HL-60 (cell line): Measurements from ENCODE around the gene SHC3.
A peak's percentile ranks its signal among the peaks of the same experiment; 100 is the strongest.

Source experiments
- DNase-seq, 2 experiments: peaks; one replicate each; pipeline ENCODE4 v3.0.0-alpha.2; 2010 to 2020; ENCODE audit warnings: low read depth in 1 of 2, low spot score in 1 of 2
- H3K27ac ChIP-seq: fragments of 250-450 bp; sonication (Bioruptor Pico); replicated peaks from 2 replicates; pipeline ENCODE4 v1.5.1; 2020; ENCODE audit warnings: mild to moderate bottlenecking, moderate library complexity
- H3K27me3 ChIP-seq: fragments of 250-450 bp; sonication (Bioruptor Pico); 2 replicates; pipeline ENCODE4 v1.5.1; 2021; ENCODE audit warnings: mild to moderate bottlenecking, moderate library complexity; ENCODE audit not compliant: insufficient read depth, poor library complexity, severe bottlenecking
- H3K4me3 ChIP-seq: replicated peaks from 2 replicates; pipeline ENCODE4 v1.5.1; 2011; ENCODE audit warnings: mild to moderate bottlenecking, control low read depth, low read length; ENCODE audit not compliant: insufficient read depth
- CTCF ChIP-seq: IDR thresholded peaks from one replicate; pipeline ENCODE4 v1.5.1; 2011; ENCODE audit warnings: low read length, control low read depth, inconsistent platforms; ENCODE audit not compliant: insufficient read depth
- GABPA ChIP-seq: IDR thresholded peaks from 2 replicates; pipeline ENCODE4 v1.6.1; 2012; ENCODE audit warnings: low read depth
- POLR2AphosphoS5 ChIP-seq: IDR thresholded peaks from 2 replicates; pipeline ENCODE4 v1.6.1; 2012; ENCODE audit warnings: low read depth
- REST ChIP-seq: IDR thresholded peaks from 2 replicates; pipeline ENCODE4 v1.6.1; 2012; ENCODE audit warnings: low read depth; ENCODE audit not compliant: insufficient replicate concordance
- SPI1 ChIP-seq: IDR thresholded peaks from 2 replicates; pipeline ENCODE4 v1.6.1; 2012; ENCODE audit warnings: low read depth, mild to moderate bottlenecking, borderline replicate concordance

SHC3 gene

GRCh38 chr9:89179540-89179894 lies 899 bp upstream of the SHC3 start:
- H3K4me3 ChIP-seq: peak overlapping the region; percentile 23
- H3K27ac ChIP-seq: peak overlapping the region; percentile 39
- TF ChIP-seq REST (no peak), SPI1 (no peak), GABPA (no peak), POLR2AphosphoS5 (no peak), CTCF (no peak)
- peaks cover 30% of the 10 kb centered on the region for H3K27me3 ChIP-seq
- no peak for DNase-seq

DNA sequence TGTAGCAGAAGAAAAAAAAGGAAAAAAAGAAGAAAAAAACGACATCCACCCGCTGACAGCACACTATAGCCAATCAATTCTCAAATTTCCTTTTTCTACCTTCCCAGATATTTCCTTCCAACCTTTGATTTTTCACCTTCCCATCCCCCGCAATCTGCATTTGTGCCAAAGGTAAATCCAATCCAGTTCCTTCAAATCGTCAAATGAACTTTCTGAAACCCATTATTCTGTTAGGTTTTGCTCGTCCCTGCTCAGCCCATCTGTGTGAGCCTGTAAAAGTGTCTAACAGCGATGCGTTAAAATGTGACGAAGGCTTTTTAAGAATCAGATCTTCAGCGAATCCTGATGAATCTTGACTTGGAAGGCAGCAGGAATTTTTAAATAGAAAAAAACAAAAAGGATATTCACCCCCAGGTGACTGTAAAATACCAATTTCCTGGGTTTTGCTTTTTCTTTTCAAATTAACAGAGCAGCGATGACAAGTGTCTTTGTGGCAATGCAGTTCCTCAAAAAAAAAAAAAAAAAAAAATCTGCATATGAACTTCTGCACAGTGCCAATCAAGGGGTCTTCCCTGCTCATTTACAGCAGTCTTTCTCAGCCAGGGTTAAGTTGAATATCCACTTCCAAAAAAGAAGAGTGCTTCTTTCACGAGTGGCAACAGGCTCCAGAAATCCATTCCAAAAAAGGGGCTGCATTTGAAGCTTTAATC lies 367 bp upstream of the SHC3 start:
- DNase-seq: no peak
- Histone ChIP-seq H3K27ac (no peak overlapping the region), H3K27me3 (peaks cover 30% of the 10 kb centered on the region), H3K4me3 (no peak overlapping the region)
- no peak for TF ChIP-seq CTCF
- TF ChIP-seq GABPA: no peak
- TF ChIP-seq POLR2AphosphoS5: no peak
- TF ChIP-seq SPI1: peak; percentile 44; the same call in 1 of the 2 replicates

DNA sequence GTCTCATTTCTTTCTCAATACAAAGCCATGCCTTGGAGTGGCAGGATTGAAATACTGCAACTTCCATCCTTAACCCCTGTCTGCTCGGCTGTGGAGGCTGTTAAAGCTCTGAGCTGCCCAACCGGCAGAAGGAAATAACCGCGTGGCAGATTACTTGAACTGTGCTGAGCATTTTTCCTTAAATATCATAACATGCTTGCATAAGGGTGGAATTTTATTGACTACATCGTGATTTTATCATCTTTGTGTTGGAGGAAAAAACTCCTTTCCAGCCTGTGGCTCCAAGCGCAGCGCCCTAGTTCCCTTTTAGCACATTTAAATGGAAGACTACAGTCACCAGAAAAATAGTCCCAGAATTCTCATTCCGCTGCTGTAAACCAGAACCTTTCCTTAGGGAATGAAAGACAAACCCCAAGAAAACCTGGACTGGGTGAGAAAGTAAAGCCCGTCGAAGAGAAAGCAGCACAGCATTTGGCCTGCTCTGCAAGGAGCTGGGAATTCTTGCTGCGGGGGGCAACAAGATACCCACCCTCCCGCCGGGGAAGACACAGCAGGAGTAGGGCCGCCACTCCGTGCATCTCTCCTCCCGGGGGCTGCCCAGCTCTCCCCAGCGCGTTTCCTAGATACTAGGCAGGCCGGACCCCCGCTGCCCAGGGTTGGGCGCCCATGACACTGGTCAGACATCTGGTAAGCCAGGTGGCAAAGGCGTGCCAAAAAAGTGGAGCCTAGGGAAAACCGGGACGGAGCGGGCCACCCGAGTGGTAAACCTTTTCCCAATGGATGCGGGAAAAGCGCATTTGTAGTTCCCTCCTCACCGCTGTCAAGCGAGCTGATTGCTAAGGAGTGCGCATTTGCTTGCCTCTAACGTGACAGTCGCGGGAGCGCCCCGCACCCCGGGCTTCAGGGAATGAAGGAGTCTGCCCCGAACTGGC lies 1.3 kb downstream of the SHC3 start:
- TF ChIP-seq SPI1 (no peak), POLR2AphosphoS5 (no peak), REST (no peak), CTCF (no peak), GABPA (no peak)
- Histone ChIP-seq H3K27me3 (peaks cover 30% of the 10 kb centered on the region), H3K27ac (no peak overlapping the region), H3K4me3 (no peak overlapping the region)
- DNase-seq: no peak
